NCI-H1694 (cell line): ENCODE measurements around the gene PCDHB6.
A peak's percentile ranks its signal among the peaks of the same experiment; 100 is the strongest.
"Not testable (repeated sequence)": the region's sequence is repeated elsewhere in the genome, so short reads cannot be mapped to it uniquely, and the experiment has no call there.

Experiments
- DNase-seq: peaks from one replicate; lab custom pipeline; 2025; lab: John Stamatoyannopoulos, UW

PCDHB6 gene

GRCh38 chr5:141172381-141173204, 22.7 kb downstream of the PCDHB6 start, which contains the start of gene PCDHB7:
PCDHB7 (plus strand) TSS chr5:141172644; CDS start chr5:141172836, 192 bp downstream.
- DNase-seq, result no peak

DNA sequence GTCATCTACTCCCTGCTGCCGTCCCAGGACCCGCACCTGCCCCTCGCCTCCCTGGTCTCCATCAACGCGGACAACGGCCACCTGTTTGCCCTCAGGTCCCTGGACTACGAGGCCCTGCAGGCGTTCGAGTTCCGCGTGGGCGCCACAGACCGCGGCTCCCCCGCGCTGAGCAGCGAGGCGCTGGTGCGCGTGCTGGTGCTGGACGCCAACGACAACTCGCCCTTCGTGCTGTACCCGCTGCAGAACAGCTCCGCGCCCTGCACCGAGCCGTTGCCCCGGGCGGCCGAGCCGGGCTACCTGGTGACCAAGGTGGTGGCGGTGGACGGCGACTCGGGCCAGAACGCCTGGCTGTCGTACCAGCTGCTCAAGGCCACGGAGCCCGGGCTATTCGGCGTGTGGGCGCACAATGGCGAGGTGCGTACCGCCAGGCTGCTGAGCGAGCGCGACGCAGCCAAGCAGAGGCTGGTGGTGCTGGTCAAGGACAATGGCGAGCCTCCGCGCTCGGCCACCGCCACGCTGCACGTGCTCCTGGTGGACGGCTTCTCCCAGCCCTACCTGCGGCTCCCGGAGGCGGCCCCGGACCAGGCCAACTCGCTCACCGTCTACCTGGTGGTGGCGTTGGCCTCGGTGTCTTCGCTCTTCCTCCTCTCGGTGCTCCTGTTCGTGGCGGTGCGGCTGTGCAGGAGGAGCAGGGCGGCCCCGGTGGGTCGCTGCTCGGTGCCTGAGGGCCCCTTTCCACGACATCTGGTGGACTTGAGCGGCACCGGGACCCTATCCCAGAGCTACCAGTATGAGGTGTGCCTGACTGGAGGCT, 24.6 kb downstream of the PCDHB6 start:
- DNase-seq, result not testable (repeated sequence)

DNA sequence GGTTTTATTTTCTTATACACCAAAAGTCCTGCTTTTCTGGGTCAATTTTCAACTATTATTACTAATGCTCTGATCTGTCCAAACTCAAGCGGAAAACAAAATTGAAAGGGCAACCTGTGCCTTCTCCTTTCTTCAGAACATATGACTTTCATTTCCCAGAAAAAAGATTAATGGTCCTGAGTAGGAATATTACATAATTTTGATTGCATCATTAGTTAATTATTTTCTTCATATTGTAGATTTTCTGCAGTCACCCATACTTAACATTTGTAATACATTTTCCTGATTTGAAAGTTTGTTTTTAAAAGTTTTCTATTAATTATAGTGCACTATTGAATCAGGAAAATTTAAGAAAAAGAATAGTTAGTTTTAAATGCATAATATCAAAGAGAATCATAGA, 26.1 kb downstream of the PCDHB6 start:
- no peak for DNase-seq

- not testable (repeated sequence) for DNase-seq
Observed at GRCh38 chr5:141177577-141178191, 27.8 kb downstream of the PCDHB6 start, which contains the start of gene PCDHB8. PCDHB8 (plus strand) TSS chr5:141177790; CDS start chr5:141178035, 245 bp downstream.

GRCh38 chr5:141179371-141179770, 29.5 kb downstream of the PCDHB6 start:
- DNase-seq, result not testable (repeated sequence)

- DNase-seq, result not testable (repeated sequence)
Observed at GRCh38 chr5:141179876-141180275, 30.0 kb downstream of the PCDHB6 start.

GRCh38 chr5:141180313-141180712, 30.5 kb downstream of the PCDHB6 start:
- DNase-seq, result no peak

DNA sequence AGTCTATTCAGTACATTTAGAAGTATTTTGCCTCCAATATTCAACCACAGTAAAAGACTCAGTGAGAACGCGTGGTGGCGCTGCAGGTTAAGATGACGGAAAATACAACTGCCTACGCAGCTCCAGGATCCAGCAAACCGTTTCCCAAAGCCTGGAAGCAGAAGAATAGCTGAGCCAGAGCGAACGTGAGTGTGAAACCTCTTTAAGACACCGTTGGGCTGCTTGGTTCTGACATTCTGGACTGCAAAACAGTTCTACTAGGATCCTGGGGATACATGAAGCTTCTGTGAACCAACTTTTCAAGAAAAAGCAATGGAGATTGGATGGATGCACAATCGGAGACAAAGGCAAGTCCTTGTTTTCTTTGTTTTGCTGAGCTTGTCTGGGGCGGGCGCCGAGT, 32.4 kb downstream of the PCDHB6 start, which contains the start of gene PCDHB16:
PCDHB16 (plus strand) TSS at position 140 of the 400 bp plus-strand sequence; CDS start at position 313, 173 bp downstream.
- DNase-seq, result peak; percentile 61

- not testable (repeated sequence) for DNase-seq
Observed at GRCh38 chr5:141184117-141184855, 34.4 kb downstream of the PCDHB6 start.

GRCh38 chr5:141186897-141187512, 37.1 kb downstream of the PCDHB6 start, which contains the start of gene PCDHB9:
PCDHB9 (plus strand) TSS chr5:141187161; CDS start chr5:141187319, 158 bp downstream.
- no peak for DNase-seq

DNA sequence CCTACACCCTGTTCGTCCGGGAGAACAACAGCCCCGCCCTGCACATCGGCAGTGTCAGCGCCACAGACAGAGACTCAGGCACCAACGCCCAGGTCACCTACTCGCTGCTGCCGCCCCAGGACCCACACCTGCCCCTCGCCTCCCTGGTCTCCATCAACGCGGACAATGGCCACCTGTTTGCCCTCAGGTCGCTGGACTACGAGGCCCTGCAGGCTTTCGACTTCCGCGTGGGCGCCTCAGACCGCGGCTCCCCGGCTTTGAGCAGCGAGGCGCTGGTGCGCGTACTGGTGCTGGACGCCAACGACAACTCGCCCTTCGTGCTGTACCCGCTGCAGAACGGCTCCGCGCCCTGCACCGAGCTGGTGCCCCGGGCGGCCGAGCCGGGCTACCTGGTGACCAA, 38.8 kb downstream of the PCDHB6 start:
- DNase-seq, result not testable (repeated sequence)

DNA sequence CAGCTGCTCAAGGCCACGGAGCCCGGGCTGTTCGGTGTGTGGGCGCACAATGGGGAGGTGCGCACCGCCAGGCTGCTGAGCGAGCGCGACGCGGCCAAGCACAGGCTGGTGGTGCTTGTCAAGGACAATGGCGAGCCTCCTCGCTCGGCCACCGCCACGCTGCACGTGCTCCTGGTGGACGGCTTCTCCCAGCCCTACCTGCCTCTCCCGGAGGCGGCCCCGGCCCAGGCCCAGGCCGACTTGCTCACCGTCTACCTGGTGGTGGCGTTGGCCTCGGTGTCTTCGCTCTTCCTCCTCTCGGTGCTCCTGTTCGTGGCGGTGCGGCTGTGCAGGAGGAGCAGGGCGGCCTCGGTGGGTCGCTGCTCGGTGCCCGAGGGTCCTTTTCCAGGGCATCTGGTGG, 39.3 kb downstream of the PCDHB6 start:
- not testable (repeated sequence) for DNase-seq

DNA sequence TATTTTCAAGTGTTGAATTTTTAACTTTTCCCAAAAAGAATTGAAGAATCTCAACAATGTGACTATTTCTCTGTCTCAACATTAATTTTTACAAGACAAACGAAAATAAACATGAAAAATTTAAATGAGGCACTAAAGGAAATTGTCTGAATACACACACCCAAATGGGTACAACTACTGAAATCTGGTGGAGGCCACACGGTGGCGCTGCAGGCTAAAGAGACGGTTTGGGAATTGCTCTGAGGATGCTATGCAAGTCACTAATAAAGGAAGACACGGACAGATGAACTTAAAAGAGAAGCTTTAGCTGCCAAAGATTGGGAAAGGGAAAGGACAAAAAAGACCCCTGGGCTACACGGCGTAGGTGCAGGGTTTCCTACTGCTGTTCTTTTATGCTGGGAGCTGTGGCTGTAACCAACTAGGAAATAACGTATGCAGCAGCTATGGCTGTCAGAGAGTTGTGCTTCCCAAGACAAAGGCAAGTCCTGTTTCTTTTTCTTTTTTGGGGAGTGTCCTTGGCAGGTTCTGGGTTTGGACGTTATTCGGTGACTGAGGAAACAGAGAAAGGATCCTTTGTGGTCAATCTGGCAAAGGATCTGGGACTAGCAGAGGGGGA, 42.4 kb downstream of the PCDHB6 start, which contains the start of gene PCDHB10:
PCDHB10 (plus strand) TSS at position 244 of the 616 bp plus-strand sequence; CDS start at position 444, 200 bp downstream.
- peak; percentile 13 for DNase-seq

- not testable (repeated sequence) for DNase-seq
Observed at GRCh38 chr5:141194332-141194731, 44.5 kb downstream of the PCDHB6 start.

GRCh38 chr5:141196363-141196762, 46.5 kb downstream of the PCDHB6 start:
- DNase-seq, result no peak

GRCh38 chr5:141199359-141200235, 49.7 kb downstream of the PCDHB6 start, which contains the start of gene PCDHB11:
PCDHB11 (plus strand) TSS chr5:141199627; CDS start chr5:141199775, 148 bp downstream.
- no peak for DNase-seq

- DNase-seq, result not testable (repeated sequence)
Observed at GRCh38 chr5:141201126-141201525, 51.3 kb downstream of the PCDHB6 start.

GRCh38 chr5:141201646-141202045, 51.8 kb downstream of the PCDHB6 start:
- DNase-seq, result not testable (repeated sequence)
